Measurements from ENCODE around the gene SMYD4.
"Not testable (repeated sequence)": the region's sequence is repeated elsewhere in the genome, so short reads cannot be mapped to it uniquely, and the experiment has no call there.

The SMYD4 gene

DNA sequence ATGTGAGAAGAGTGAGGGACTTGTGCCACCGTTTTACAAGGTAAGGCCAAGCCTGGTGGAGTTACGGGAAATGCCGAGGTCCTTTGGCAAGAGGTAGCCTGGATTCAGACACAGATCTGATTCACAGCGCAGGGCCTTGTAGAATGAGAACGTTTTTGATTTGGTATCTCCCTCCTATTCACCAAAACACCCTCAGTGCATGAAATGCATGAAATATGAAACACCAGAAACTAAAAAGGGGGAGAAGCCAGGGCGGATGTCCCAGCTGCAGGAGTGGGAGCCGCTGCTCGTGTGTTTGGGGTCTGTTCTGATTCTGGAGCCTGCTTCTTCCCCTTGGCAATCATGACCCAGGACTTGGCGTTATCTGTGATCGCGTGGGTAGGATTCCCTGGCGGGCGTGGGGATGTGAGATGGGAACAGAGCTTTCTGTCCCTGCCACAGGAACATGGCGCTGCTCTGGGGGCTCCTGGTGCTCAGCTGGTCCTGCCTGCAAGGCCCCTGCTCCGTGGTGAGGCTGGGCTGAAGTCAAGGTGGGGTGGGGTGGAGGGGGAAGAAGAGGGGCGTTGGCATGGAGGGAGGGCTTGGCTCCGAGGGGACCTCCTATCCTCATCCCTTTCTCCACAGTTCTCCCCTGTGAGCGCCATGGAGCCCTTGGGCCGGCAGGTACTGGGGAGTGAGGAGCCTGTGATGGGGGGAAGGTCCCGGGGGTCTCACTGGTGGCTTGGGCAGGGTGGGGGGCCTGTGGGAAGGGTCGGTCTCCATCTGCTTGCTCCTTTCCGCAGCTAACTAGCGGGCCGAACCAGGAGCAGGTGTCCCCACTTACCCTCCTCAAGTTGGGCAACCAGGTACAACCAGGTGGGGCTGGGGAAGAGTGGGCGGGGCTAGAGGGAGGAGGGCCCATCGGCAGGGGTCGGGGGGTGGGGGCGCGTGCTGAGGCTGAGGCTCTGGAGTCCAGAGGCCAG is 84.9 kb downstream of the SMYD4 start:
- Histone ChIP-seq H3K4me3 (ENCODE audit: low read length) (no peak overlapping the region), H3K27me3 (ENCODE audit: control insufficient read depth, insufficient read depth, low read length) (no peaks in the 10 kb centered on the region), H3K9ac (ENCODE audit: low read length) (no peak overlapping the region), H3K4me1 (ENCODE audit: control insufficient read depth, insufficient read depth, low read length) (peaks cover 6% of the 10 kb centered on the region), H3K9me3 (ENCODE audit: control insufficient read depth, low read length) (no peaks in the 10 kb centered on the region), H3K36me3 (ENCODE audit: control insufficient read depth, insufficient read depth, low read length) (no peaks in the 10 kb centered on the region)

DNA sequence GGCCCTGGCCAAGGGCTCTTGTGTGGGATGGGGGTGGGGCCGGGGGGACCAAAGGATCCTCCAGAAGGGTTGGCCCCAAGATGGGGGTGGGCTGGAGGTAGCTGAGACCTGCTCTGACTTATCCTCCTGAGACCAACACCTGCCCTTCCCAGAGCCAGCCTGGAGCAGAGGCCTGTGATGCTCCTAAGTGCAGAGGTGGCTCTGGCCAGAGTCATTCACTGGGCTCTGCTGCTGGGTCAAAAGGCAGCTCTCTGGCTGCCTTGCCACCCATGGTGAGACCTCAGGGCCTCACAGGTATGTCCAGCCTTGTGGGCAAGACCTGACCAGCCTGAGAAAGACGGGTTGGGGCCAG is 86.6 kb downstream of the SMYD4 start:
- H3K4me3 ChIP-seq (ENCODE audit: low read length) = no peak overlapping the region
- peaks cover 6% of the 10 kb centered on the region for H3K4me1 ChIP-seq (ENCODE audit: control insufficient read depth, insufficient read depth, low read length)
- no peaks in the 10 kb centered on the region for H3K27me3 ChIP-seq (ENCODE audit: control insufficient read depth, insufficient read depth, low read length)
- no peaks in the 10 kb centered on the region for H3K9me3 ChIP-seq (ENCODE audit: control insufficient read depth, low read length)
- H3K9ac ChIP-seq (ENCODE audit: low read length) = no peak overlapping the region
- H3K36me3 ChIP-seq (ENCODE audit: control insufficient read depth, insufficient read depth, low read length) = no peaks in the 10 kb centered on the region

DNA sequence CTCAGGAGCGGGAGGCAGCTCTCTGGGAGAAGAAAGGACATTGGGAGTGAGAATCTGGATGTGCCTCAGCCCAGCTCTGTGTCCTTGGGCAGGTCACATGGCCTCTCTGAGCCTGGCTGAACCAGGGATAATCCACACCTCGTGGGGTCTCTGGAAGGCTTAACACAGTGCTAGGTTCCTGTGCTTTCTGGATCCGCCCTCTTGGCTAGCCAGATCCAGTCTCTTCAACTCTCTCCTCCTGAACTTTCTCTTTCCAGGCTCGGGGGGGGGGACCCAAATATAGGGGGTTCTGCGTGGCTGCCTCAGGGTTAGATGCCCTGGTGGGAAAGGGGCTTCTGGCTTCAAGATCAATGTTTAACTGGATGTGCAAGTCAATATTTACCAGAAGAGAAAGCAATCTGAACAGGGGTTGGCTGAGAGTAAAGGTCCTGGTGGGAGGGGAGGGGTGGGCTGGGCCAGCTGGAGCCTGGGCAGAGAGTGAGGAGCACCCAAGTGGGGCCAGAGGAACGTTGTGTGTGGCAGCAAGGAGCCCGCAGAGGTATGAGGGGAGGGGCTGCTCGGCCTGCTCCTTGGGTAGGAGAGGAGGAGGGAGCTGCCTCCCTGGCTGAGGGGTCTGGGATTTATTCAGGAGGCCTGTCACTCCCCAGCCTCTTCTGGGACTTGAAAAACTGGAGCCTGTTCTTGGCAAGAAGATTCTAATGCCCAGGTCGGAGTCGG is 87.2 kb downstream of the SMYD4 start, which contains the start of gene SERPINF2:
SERPINF2 (plus strand) TSS at position 501 of the 717 bp plus-strand sequence. CDS start 2,125 bp downstream, outside the sequence.
- H3K4me3 ChIP-seq (ENCODE audit: low read length) = no peak within 1 kb of the TSS
- H3K4me1 ChIP-seq (ENCODE audit: control insufficient read depth, insufficient read depth, low read length) = peaks cover 6% of the 10 kb centered on the region
- no peak within 1 kb of the TSS for H3K9ac ChIP-seq (ENCODE audit: low read length)
- H3K9me3 ChIP-seq (ENCODE audit: control insufficient read depth, low read length) = no peaks in the 10 kb centered on the region
- H3K27me3 ChIP-seq (ENCODE audit: control insufficient read depth, insufficient read depth, low read length) = no peaks in the 10 kb centered on the region
- H3K36me3 ChIP-seq (ENCODE audit: control insufficient read depth, insufficient read depth, low read length) = no peaks in the 10 kb centered on the region

DNA sequence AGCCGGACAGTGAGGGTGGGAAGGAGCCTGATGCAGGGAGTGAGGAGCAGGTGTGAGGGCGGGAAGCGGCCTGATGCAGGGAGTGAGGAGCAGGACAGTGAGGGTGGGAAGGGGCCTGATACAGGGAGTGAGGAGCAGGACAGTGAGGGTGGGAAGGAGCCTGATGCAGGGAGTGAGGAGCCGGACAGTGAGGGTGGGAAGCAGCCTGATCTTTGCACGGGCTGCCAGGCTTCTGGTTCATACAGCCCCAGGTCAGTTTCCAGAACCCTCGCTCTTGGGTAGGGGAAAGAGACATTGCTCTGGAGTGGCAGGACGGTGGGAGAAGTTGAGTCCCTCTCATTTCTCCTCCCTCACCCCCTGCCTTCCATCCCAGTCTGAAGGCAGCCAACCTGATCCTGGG is 87.8 kb downstream of the SMYD4 start:
- H3K4me1 ChIP-seq (ENCODE audit: control insufficient read depth, insufficient read depth, low read length); H3K9me3 ChIP-seq (ENCODE audit: control insufficient read depth, low read length); H3K9ac ChIP-seq (ENCODE audit: low read length); H3K36me3 ChIP-seq (ENCODE audit: control insufficient read depth, insufficient read depth, low read length); H3K4me3 ChIP-seq (ENCODE audit: low read length); H3K27me3 ChIP-seq (ENCODE audit: control insufficient read depth, insufficient read depth, low read length): not testable (repeated sequence)

DNA sequence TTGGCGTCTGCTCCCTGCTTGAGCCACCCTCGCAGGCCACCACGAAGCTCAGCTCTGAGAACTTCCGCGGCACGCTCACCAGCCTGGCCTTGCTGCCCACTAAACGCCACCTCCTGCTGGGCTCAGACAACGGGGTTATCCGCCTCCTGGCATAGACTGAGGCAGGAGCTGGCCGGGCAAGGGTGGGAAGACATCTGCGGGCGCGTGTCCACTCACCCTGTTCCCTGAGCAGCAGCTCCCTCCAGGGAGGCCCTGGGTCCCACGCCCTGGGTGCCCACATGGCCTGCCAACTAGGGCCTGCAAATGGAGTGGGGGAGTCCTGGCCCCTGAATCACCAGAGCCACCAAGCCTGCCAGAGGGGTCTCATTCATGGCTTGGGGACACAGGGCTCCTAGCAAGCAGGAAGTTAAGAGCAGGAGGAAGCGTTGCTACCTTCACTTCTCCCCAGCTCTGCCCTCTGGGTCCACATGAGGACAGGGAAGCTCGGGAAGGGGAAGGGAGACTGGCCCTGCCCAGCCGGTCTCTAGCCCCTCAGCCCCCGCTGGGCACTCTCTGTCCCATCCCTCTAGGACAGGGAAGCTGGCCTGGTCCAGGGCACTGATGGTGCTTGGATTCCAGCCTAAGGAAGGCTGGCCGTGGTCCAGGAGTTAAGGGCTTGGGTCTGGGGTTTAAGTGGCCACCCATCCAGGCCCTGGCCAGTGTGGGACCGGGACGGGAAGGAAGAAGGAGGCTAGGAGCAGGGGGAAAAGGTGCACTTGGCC is 92.0 kb downstream of the SMYD4 start:
- H3K27me3 ChIP-seq (ENCODE audit: control insufficient read depth, insufficient read depth, low read length) = no peaks in the 10 kb centered on the region
- H3K9ac ChIP-seq (ENCODE audit: low read length) = no peak overlapping the region
- no peaks in the 10 kb centered on the region for H3K4me1 ChIP-seq (ENCODE audit: control insufficient read depth, insufficient read depth, low read length)
- H3K4me3 ChIP-seq (ENCODE audit: low read length) = no peak overlapping the region
- H3K9me3 ChIP-seq (ENCODE audit: control insufficient read depth, low read length) = no peaks in the 10 kb centered on the region
- H3K36me3 ChIP-seq (ENCODE audit: control insufficient read depth, insufficient read depth, low read length) = no peaks in the 10 kb centered on the region

DNA sequence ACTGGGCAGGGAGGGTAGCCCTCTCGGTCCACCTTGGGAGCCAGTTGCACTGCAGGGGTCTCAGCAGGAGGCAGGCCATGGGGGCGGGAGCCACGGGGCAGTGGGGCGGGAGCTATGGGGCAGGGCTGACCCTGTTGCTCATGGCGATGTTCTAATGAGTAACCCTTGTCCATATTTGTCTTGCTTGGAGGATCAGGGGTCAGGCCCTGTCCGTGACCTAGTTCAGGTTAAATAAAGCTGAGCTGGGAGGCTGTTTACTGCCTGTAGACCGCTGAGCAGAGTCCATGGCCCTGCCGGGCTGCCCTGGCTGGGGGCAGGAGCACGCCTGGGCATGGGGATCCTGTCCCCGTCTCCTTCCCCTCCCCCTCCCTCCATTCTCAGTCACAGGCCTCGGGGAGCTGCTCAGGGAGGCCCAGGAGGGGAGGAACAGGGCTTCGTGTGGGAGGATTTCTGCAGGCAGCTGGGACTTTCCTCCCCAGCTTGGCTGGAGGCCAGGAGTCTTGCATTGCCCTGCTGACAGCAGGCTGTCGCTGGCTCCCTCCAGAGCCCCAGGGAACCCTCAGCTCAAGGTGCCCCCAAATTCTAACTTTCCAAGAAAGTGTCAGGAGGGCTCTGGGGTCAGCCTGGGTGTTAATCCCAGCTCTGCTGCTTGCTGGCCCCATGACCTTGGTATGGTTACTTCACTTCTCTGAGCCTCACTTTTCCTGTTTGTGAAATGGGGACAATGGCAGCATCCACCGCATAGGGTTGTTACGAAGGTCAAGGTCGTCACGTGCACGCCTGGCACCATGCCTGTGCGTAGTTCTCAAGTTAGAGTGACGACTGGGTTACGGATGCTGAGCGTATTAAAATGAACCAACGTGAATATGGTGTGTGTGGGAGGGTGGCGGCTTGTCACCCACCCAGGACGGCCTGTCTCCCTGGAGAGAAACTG is 93.1 kb downstream of the SMYD4 start:
- Histone ChIP-seq H3K4me3 (ENCODE audit: low read length) (no peak overlapping the region), H3K36me3 (ENCODE audit: control insufficient read depth, insufficient read depth, low read length) (no peaks in the 10 kb centered on the region), H3K27me3 (ENCODE audit: control insufficient read depth, insufficient read depth, low read length) (no peaks in the 10 kb centered on the region), H3K4me1 (ENCODE audit: control insufficient read depth, insufficient read depth, low read length) (no peaks in the 10 kb centered on the region), H3K9ac (ENCODE audit: low read length) (no peak overlapping the region), H3K9me3 (ENCODE audit: control insufficient read depth, low read length) (no peaks in the 10 kb centered on the region)

DNA sequence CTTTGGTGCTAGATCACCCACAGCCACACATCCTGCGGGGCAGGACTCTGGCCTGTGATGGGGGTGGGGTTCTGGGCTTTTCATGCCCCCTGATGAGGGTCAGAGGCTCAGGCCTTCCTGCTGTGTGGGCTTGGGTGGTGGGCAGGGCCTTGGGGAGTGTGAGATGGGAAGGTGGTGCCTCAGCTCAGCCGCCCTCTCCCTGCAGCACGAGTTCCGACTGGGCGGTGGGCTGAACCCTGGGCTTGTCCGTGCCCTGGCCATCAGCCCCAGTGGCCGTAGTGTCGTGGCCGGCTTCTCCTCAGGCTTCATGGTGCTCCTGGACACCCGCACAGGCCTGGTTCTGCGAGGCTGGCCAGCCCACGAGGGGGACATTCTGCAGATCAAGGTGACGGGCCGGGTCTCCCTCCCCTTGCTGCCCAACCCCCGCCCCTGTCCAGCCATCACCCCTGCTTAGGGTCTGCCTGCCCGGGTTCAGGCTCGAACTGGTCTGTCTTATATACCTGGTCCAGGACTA is 93.8 kb downstream of the SMYD4 start:
- no peak overlapping the region for H3K4me3 ChIP-seq (ENCODE audit: low read length)
- no peaks in the 10 kb centered on the region for H3K9me3 ChIP-seq (ENCODE audit: control insufficient read depth, low read length)
- no peak overlapping the region for H3K9ac ChIP-seq (ENCODE audit: low read length)
- no peaks in the 10 kb centered on the region for H3K36me3 ChIP-seq (ENCODE audit: control insufficient read depth, insufficient read depth, low read length)
- no peaks in the 10 kb centered on the region for H3K27me3 ChIP-seq (ENCODE audit: control insufficient read depth, insufficient read depth, low read length)
- H3K4me1 ChIP-seq (ENCODE audit: control insufficient read depth, insufficient read depth, low read length) = no peaks in the 10 kb centered on the region

DNA sequence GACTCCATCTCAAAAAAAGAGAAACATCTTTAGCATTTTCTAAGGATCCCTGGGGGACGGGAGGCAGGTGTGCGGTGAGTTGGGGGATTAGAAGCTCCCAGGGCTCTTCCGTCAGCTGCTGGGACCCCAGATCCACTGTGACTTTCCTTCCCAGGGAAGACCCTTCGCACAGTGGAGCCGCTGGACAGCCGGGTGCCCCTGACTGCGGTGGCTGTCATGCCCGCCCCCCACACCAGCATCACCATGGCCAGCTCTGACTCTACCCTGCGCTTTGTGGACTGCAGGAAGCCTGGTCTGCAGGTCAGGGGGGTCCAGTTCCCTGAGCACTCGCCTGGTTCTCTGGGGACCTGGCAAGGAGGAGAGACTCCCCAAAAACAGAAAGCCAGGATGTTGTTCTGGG is 94.3 kb downstream of the SMYD4 start:
- H3K27me3 ChIP-seq (ENCODE audit: control insufficient read depth, insufficient read depth, low read length) = no peaks in the 10 kb centered on the region
- H3K4me3 ChIP-seq (ENCODE audit: low read length) = no peak overlapping the region
- no peaks in the 10 kb centered on the region for H3K4me1 ChIP-seq (ENCODE audit: control insufficient read depth, insufficient read depth, low read length)
- H3K36me3 ChIP-seq (ENCODE audit: control insufficient read depth, insufficient read depth, low read length) = no peaks in the 10 kb centered on the region
- H3K9me3 ChIP-seq (ENCODE audit: control insufficient read depth, low read length) = no peaks in the 10 kb centered on the region
- no peak overlapping the region for H3K9ac ChIP-seq (ENCODE audit: low read length)

DNA sequence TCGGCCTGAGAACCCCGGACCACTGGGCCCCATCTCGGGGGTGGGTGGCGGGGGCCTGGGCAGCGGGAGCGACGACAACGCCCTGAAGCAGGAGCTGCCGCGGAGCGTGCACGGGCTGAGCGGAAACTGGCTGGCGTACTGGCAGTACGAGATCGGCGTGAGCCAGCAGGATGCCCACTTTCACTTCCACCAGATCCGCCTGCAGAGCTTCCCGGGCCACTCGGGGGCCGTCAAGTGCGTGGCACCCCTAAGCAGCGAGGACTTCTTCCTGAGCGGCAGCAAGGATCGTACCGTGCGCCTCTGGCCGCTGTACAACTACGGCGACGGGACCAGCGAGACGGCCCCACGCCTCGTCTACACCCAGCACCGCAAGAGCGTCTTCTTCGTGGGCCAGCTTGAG is 95.9 kb downstream of the SMYD4 start:
- H3K36me3 ChIP-seq (ENCODE audit: control insufficient read depth, insufficient read depth, low read length) = no peaks in the 10 kb centered on the region
- no peak overlapping the region for H3K9ac ChIP-seq (ENCODE audit: low read length)
- no peaks in the 10 kb centered on the region for H3K9me3 ChIP-seq (ENCODE audit: control insufficient read depth, low read length)
- H3K4me1 ChIP-seq (ENCODE audit: control insufficient read depth, insufficient read depth, low read length) = no peaks in the 10 kb centered on the region
- H3K4me3 ChIP-seq (ENCODE audit: low read length) = no peak overlapping the region
- H3K27me3 ChIP-seq (ENCODE audit: control insufficient read depth, insufficient read depth, low read length) = no peaks in the 10 kb centered on the region

DNA sequence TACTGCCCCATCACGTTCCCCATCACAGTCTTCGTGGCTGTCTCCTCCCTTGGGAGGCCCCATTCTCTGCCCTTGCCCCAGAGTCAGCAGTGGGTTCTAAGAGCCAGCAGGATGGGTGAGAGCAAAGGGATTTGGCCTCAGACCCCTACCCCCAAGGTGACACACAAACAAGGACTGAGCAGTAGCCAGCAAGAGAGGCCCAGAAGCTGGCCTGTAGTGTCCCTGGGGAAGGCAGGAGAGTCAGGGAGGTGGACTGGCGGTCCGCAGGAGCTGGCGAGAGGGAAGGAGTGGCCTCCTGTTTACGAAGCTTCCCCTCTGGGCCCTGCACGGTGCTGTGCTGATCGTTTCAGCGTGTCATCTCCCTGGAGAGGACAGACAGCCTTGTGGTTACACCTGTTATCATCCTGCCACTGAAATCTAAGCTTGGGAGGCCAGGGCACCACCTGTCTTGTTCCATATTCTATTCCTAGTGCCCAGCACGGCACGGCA is 96.8 kb downstream of the SMYD4 start:
- Histone ChIP-seq H3K9ac (ENCODE audit: low read length) (no peak overlapping the region), H3K36me3 (ENCODE audit: control insufficient read depth, insufficient read depth, low read length) (no peaks in the 10 kb centered on the region), H3K9me3 (ENCODE audit: control insufficient read depth, low read length) (no peaks in the 10 kb centered on the region), H3K4me1 (ENCODE audit: control insufficient read depth, insufficient read depth, low read length) (no peaks in the 10 kb centered on the region), H3K27me3 (ENCODE audit: control insufficient read depth, insufficient read depth, low read length) (no peaks in the 10 kb centered on the region), H3K4me3 (ENCODE audit: low read length) (no peak overlapping the region)

DNA sequence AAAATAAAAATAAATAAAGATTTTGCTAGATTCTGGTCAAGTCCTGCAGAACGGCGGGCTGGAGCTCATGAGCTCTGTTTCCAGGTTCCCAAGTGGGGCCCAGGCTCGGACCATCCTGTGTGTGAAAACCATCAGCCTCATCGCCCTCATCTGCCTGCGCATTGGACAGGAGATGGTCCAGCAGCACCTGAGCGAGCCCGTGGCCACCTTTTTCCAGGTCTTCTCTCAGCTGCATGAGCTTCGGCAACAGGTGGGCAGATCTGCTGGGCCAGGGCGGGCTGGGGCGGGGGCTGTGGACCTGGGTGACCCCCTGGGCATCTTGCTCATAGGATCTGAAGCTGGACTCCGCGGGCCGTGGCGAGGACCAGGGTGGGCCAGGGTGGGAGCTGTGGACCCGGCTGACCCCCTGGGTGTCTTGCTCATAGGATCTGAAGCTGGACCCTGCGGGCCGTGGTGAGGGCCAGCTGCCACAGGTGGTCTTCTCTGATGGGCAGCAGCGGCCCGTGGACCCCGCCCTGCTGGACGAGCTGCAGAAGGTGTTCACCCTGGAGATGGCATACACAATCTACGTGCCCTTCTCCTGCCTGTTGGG is 97.4 kb downstream of the SMYD4 start:
- H3K9me3 ChIP-seq (ENCODE audit: control insufficient read depth, low read length) = no peaks in the 10 kb centered on the region
- H3K4me1 ChIP-seq (ENCODE audit: control insufficient read depth, insufficient read depth, low read length) = no peaks in the 10 kb centered on the region
- no peaks in the 10 kb centered on the region for H3K27me3 ChIP-seq (ENCODE audit: control insufficient read depth, insufficient read depth, low read length)
- H3K9ac ChIP-seq (ENCODE audit: low read length) = no peak overlapping the region
- no peak overlapping the region for H3K4me3 ChIP-seq (ENCODE audit: low read length)
- H3K36me3 ChIP-seq (ENCODE audit: control insufficient read depth, insufficient read depth, low read length) = no peaks in the 10 kb centered on the region
